Neural cell (in vitro differentiated cells): ENCODE data around the gene FDXACB1.

Experiments
- EP300 ChIP-seq: fragments of 450-650 bp; conservative IDR thresholded peaks from 2 replicates; pipeline ENCODE4 v1.6.1; 2014; ENCODE audit warnings: antibody characterized with exemption, mild to moderate bottlenecking, moderate library complexity; ENCODE audit not compliant: poor library complexity, severe bottlenecking
- EZH2 ChIP-seq: fragments of 200-600, 300-800 bp; shearing (Covaris generic), sonication (generic); IDR thresholded peaks from 2 replicates; pipeline ENCODE4 v1.6.1; 2014; ENCODE audit warnings: antibody characterized with exemption, low read length, borderline replicate concordance, mild to moderate bottlenecking; ENCODE audit not compliant: insufficient read depth, poor library complexity, severe bottlenecking
- MXI1 ChIP-seq: fragments of 450-650 bp; conservative IDR thresholded peaks from 2 replicates; pipeline ENCODE4 v1.6.1; 2014; ENCODE audit warnings: antibody characterized with exemption, mild to moderate bottlenecking; ENCODE audit not compliant: poor library complexity, severe bottlenecking
- POLR2AphosphoS5 ChIP-seq: IDR thresholded peaks from 2 replicates; pipeline ENCODE4 v1.6.1; 2012
- RAD21 ChIP-seq: fragments of 450-650 bp; conservative IDR thresholded peaks from 2 replicates; pipeline ENCODE4 v1.6.1; 2014; ENCODE audit warnings: antibody characterized with exemption, mild to moderate bottlenecking, moderate library complexity
- REST ChIP-seq: IDR thresholded peaks from 2 replicates; pipeline ENCODE4 v1.6.1; 2012; ENCODE audit warnings: borderline replicate concordance
- SMC3 ChIP-seq: fragments of 450-650 bp; conservative IDR thresholded peaks from 2 replicates; pipeline ENCODE4 v1.6.1; 2014; ENCODE audit warnings: antibody characterized with exemption, mild to moderate bottlenecking, moderate library complexity; ENCODE audit not compliant: poor library complexity
- TAF1 ChIP-seq: IDR thresholded peaks from 2 replicates; pipeline ENCODE4 v1.6.1; 2012; ENCODE audit warnings: low read depth
- TF ChIP-seq, protein P1 (sequence below): fragments of 450-650 bp; IDR thresholded peaks from 2 replicates; pipeline ENCODE4 v1.5.1; 2014; ENCODE audit warnings: antibody characterized with exemption, mild to moderate bottlenecking, moderate library complexity; ENCODE audit not compliant: poor library complexity, severe bottlenecking

DNA sequence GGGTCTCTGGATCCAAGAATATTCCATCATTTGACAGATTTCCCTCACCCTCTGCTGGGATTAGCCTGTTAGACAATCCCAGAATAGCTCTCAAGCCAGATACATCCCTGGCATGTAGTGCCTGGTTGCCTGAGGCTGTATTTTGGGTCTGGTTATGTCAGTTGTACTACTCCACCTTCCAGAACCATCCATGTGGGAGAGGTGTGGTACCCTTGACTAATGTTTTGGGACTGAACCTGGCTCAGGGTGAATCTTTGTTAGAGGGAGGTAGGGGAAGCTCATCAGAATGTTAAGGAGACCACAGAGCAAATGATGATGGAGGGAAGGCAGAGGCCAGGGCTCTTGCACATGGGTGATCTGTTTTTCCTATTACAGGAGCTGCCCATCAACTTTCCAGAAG, 45.0 kb upstream of the FDXACB1 start:
- TF ChIP-seq EP300: no peak
- TF ChIP-seq, protein P1, sequence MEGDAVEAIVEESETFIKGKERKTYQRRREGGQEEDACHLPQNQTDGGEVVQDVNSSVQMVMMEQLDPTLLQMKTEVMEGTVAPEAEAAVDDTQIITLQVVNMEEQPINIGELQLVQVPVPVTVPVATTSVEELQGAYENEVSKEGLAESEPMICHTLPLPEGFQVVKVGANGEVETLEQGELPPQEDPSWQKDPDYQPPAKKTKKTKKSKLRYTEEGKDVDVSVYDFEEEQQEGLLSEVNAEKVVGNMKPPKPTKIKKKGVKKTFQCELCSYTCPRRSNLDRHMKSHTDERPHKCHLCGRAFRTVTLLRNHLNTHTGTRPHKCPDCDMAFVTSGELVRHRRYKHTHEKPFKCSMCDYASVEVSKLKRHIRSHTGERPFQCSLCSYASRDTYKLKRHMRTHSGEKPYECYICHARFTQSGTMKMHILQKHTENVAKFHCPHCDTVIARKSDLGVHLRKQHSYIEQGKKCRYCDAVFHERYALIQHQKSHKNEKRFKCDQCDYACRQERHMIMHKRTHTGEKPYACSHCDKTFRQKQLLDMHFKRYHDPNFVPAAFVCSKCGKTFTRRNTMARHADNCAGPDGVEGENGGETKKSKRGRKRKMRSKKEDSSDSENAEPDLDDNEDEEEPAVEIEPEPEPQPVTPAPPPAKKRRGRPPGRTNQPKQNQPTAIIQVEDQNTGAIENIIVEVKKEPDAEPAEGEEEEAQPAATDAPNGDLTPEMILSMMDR: no peak
- no peak for TF ChIP-seq RAD21
- no peak for TF ChIP-seq SMC3
- TF ChIP-seq POLR2AphosphoS5: no peak
- no peak for TF ChIP-seq EZH2
- no peak for TF ChIP-seq MXI1
- no peak for TF ChIP-seq TAF1
- TF ChIP-seq REST: no peak
